NCI-H1436 (cell line): ENCODE measurements around the gene SLC22A31.
"Not testable (repeated sequence)": the region's sequence is repeated elsewhere in the genome, so short reads cannot be mapped to it uniquely, and the experiment has no call there.

ENCODE experiments used
- DNase-seq: peaks from one replicate; lab custom pipeline; 2025; lab: John Stamatoyannopoulos, UW

The SLC22A31 gene

DNA sequence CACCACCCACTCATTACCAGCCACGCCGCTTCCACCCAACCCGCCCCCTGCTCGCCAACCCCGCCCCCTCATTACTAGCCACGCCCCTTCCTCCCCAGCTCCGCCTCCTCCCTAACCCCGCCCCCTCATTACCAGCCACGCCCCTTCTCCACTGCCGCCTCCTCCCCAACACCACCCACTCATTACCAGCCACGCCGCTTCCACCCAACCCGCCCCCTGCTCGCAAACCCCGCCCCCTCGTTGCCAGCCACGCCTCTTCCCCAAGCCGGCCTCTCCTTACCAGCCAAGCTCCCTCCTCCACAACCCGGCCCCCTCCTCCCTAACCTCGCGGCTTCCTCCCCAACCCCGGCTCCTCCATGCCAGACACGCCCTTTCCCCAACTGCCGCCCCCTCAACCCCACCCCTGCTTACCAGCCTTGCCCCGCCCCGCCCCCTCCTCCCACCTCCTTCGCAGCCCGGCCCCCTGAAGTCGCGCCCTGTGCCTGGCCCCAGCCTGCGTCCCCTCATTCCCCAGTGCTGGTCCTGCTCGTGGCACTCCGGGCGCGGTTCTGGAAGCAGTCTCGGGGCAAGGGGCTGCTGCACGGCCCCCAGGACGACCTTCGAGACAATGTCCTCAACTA lies 7.3 kb downstream of the SLC22A31 start:
- no peak for DNase-seq

DNA sequence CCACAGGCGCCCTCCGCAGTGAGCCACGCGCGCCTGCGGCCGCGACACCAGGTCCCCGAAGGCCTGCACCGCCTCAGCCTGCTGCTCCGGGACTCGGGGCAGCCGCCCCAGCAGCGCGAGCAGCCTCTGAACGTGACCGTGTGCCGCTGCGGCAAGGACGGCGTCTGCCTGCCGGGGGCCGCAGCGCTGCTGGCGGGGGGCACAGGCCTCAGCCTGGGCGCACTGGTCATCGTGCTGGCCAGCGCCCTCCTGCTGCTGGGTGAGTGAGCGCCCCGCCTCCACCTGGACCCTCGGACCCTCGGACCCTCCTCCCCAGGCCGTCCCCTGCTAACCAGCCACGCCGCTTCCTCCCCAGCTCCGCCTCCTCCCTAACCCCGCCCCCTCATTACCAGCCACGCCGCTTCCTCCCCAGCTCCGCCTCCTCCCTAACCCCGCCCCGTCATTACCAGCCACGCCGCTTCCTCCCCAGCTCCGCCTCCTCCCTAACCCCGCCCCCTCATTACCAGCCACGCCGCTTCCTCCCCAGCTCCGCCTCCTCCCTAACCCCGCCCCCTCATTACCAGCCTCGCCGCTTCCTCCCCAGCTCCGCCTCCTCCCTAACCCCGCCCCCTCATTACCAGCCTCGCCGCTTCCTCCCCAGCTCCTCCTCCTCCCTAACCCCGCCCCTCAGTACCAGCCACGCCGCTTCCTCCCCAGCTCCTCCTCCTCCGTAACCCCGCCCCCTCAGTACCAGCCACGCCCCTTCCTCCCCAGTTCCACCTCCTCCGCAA lies 8.0 kb downstream of the SLC22A31 start:
- not testable (repeated sequence) for DNase-seq

DNA sequence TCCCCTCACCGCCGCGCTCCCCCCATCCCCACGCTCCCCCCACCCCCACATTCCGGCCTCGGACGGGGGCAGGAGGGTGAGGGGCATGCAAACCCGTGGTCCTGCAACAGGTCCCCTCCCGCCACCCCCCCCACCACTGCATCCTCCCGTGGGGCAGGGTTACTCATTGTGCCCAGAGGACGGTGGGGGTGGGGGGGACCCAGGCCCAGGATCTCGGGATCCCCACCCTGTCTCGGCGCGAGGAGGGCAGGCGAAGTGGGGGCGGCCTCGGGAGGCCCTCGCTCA lies 8.5 kb downstream of the SLC22A31 start:
- DNase-seq, result no peak

DNA sequence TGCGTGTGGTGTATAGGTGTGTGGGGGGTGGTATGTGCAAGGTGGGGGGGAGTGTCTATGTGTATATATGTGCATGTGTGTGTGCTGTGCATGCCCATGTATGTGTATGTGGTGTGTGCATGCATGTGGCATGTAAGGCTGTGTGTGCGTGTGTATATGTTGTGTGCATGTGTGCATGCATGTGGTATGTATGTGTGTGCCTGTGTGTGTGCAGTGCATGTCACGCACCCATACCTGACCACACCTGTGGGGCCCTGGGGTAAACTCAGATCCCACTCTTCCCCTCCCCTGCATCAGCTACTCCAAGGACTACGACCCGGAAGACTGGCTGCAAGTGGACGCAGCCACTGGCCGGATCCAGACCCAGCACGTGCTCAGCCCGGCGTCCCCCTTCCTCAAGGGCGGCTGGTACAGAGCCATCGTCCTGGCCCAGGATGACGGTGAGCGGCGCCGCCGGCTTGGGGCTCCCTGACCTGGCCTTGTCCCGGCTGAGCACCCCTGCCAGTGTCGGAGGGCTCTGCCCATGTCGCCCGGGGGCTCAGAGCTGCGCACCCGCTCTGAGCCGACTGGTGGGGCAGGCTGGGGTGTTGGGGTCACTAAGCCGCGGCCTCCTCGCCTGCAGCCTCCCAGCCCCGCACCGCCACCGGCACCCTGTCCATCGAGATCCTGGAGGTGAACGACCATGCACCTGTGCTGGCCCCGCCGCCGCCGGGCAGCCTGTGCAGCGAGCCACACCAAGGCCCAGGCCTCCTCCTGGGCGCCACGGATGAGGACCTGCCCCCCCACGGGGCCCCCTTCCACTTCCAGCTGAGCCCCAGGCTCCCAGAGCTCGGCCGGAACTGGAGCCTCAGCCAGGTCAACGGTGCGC lies 9.1 kb downstream of the SLC22A31 start:
- DNase-seq, result no peak

DNA sequence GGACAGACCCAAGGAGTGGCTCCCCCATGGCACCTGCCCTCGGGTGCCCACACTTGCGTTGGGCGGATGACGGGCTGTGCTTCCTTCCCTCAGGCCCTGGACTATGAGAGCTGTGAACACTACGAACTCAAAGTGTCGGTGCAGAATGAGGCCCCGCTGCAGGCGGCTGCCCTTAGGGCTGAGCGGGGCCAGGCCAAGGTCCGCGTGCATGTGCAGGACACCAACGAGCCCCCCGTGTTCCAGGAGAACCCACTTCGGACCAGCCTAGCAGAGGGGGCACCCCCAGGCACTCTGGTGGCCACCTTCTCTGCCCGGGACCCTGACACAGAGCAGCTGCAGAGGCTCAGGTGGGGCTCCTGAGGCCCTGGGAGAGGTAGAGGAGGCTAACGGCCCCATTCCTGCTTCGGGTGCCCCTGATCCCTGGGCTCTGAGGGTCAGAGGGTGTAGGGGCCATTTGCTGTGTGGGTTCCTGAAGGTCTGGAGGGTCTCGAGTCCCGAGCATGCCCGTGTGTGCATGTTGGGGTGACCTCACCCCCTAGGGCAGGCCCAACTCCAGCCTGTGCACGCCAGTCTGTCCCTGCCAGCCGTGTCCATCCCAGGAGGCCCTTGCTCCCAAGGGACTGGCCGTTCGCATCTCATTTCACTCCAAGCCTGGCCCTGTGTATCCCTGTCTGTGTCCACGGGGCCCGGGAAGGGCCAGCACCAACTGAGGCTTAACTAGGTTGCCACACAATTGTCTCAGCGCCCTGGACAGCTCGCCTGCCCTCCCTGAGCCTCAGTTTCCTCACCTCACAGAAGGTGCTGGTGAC lies 10.0 kb downstream of the SLC22A31 start:
- DNase-seq, result no peak

DNA sequence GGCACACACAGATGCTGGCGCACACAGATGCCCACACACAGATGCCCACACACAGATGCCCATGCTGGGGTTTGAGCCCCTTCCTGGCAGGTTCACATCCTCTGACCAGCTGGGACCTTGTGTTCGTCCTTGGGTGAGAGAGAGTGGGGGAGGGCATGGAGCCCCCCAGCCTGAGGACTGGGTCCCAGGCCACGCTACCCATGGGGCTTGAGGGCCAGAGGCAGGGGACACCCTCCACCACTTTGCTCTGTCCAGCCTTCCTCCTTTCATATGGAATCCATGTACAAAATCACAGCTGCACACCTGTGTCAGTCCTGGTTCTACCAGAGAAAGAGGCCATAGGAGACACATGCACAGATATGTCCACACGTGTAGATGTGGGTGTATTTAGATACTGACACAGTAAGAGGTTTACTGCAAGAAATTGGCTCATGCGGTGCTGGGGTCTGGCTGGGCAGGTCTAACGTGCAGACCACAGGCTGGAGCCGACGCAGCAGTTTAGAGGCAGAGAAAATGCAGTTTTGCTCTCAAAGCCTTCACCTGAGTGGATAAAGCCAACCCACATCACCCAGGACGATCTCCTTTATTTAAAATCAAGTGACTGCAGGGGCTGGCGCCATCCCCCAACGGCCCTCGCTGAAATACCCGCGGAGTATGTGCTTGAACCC lies 10.8 kb downstream of the SLC22A31 start:
- no peak for DNase-seq

DNA sequence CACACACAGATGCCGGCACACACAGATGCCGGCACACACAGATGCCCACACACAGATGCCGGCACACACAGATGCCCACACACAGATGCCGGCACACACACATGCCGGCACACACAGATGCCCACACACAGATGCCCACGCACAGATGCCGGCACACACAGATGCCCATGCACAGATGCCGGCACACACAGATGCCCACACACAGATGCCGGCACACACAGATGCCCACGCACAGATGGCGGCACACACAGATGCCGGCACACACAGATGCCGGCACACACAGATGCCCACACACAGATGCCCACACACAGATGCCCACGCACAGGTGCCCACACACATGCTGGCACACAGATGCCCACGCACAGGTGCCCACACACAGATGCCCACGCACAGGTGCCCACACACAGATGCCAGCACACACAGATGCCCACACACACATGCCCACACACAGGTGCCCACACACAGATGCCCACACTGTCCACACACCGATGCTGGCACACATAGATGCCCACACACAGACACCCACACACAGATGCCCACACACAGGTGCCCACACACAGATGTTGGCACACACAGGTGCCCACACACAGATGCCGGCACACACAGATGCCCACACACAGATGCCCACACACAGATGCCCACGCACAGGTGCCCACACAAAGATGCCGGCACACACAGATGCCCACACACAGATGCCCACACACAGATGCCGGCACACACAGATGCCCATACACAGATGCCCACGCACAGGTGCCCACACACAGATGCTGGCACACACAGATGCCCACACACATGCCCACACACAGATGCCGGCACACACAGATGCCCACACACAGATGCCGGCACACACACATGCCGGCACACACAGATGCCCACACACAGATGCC lies 11.6 kb downstream of the SLC22A31 start:
- DNase-seq, result not testable (repeated sequence)

DNA sequence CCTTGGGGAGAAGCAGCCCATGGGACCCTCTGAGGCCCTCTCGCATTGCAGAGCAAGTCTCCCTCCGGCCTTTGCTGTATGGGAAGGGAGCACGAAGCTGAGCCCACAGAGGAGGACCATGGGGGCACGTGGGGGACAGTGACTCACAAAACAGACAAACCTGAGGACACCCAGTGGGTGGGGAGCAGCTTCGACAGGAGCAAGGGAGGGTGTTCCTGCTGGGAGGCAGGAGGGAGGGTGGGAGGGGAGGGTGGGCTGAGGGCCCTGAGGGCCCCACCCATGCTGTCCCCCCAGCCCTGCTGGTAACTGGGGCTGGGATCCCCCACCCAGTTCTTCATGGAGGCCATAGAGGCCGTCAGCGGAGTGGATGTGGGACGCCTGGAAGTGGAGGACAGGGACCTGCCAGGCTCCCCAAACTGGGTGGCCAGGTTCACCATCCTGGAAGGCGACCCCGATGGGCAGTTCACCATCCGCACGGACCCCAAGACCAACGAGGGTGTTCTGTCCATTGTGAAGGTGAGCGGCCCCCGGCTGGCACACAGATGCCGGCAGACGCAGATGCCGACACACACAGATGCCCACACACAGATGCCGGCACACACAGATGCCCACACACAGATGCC lies 12.5 kb downstream of the SLC22A31 start:
- no peak for DNase-seq

DNA sequence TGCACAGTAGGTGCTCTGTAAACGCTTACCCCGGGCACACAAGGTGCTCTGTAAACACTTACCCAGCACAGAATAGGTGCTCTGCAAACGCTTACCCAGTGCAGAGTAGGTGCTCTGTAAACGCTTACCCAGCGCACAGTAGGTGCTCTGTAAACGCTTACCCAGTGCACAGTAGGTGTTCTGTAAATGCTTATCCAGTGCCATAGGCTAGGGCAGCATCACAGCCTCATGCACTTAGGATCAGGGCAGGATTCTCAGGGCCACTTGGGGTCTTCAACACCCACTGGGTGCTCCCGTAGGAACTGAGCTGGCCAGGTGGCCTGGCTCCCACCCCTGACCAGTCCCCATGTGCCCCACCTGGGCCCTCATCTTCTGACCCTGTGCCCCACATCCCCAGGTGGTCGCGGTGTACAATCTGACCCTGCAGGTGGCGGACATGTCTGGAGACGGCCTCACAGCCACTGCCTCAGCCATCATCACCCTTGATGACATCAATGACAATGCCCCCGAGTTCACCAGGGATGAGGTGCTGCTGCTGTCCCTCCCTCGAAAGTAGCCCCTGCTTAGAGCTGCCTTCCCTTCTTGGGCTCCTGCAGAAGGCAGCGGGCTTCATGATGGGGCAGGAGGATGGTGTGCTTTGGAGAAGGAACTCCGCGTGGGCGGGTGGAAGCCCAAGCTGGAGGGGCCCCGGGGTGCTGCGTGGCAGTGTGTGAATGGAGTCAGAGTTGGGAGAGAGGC lies 13.1 kb downstream of the SLC22A31 start:
- DNase-seq, result no peak

DNA sequence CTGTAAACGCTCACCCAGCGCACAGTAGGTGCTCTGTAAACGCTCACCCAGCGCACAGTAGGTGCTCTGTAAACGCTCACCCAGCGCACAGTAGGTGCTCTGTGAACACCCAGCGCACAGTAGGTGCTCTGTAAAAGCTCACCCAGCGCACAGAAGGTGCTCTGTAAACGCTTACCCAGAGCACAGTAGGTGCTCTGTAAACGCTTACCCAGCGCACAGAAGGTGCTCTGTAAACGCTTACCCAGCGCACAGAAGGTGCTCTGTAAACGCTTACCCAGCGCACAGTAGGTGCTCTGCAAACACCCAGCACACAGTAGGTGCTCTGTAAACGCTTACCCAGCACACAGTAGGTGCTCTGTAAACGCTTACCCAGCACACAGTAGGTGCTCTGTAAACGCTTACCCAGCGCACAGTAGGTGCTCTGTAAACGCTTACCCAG lies 13.7 kb downstream of the SLC22A31 start:
- DNase-seq, result not testable (repeated sequence)

DNA sequence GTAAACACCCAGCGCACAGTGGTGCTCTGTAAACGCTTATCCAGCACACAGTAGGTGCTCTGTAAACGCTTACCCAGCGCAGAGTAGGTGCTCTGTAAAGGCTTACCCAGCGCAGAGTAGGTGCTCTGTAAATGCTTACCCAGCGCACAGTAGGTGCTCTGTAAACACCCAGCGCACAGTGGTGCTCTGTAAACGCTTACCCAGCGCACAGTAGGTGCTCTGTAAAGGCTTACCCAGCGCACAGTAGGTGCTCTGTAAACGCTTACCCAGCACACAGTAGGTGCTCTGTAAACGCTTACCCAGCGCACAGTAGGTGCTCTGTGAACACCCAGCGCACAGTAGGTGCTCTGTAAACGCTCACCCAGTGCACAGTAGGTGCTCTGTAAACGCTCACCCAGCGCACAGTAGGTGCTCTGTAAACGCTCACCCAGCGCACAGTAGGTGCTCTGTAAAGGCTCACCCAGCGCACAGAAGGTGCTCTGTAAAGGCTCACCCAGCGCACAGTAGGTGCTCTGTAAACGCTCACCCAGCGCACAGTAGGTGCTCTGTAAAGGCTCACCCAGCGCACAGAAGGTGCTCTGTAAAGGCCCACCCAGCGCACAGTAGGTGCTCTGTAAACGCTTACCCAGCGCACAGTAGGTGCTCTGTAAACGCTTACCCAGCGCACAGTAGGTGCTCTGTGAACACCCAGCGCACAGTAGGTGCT lies 14.3 kb downstream of the SLC22A31 start:
- not testable (repeated sequence) for DNase-seq

DNA sequence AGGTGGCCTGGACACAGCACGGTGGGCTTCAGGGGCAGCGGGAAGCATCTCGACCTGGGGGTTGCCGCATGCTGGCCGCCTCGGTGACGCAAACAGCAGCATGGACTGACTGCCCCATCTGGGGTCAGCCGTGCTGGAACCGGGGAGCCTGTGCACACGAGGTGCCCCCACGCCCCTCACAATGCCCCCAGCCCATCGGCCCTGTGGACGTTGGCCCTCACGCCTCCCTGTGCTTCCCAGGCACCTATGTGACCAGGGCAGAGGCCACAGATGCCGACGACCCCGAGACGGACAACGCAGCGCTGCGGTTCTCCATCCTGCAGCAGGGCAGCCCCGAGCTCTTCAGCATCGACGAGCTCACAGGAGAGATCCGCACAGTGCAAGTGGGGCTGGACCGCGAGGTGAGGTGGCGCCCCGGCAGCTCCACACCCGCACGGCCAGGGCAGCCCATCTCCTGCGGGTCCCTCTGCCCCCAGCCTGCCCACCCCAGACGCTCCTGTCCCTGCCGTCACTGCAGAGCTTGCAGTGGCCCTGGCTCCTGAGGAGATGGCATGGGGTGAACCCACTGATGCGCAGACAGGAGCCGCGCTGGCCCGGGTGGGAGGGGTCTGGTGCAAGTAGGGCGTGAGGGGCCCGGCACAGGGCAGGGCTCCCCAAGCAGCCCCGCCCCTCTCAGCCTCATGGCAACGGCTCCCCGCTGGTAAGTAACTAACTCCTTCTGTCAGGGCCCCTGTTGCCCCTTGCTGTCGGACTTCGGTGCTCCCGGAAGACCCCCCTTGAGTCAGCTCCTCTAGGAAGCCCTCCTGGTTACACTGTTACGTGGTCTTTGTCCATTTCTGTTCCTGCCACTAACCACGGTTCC lies 15.2 kb downstream of the SLC22A31 start:
- no peak for DNase-seq

DNA sequence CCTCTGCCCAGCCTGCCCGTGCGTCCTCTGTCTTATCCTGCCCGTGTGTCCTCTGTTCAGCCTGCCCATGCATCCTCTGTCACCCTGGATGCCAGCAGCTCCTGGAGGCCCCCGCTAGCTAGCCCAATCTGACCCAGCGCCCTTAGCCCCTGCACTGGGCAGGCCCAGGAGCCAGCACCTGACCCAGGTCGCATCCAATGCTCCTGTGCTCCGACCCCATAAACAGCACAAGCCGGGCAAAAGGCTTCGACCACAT lies 15.7 kb downstream of the SLC22A31 start:
- no peak for DNase-seq

DNA sequence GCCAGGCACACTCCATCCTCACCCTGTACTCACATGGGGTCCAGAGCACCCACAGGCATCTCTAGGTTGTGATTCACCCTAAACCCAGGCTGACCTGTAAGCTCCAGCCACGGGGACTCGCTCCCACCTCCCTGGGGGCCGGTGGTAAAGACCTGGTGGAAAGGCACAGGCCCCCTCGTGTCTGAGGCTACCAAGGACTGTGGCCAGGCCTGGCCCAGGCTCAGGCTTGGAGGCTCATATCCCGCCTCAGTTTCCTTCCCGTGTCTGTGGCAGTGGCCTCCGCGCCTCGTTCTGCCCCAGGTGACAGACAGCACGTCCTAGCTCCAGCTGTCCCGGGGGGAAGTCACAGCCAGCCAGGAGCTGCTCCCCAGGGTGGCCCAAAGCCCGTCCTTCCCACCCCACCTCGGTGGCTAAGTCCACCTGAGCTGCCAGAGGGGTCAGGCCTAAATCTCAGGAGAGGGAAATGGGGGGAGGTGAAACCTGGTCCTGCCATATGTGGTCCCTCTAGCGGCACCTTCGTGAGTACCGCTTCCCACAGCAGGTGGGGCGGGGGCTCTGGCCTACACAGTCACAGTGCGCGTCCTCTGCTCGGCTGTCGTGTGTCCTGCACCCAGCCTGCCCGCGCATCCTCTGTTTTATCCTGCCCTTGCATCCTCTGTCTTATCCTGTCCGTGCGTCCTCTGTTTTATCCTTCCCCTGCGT lies 16.2 kb downstream of the SLC22A31 start:
- no peak for DNase-seq

DNA sequence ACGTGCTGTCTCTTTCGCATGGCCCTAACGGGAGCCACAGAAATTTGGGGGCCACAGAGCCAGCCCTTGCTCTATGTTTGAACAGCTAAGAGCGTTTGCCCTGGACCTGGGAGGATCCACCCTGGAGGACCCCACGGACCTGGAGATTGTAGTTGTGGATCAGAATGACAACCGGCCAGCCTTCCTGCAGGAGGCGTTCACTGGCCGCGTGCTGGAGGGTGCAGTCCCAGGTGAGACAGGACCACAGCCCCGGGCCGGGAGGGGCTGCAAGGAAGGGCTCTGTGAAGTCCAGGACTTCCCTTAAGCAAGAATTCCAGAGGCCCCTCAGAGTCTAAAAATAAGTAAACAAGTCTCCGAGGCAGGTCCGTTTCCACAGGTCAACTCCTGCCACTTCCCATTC lies 16.9 kb downstream of the SLC22A31 start:
- DNase-seq, result no peak

DNA sequence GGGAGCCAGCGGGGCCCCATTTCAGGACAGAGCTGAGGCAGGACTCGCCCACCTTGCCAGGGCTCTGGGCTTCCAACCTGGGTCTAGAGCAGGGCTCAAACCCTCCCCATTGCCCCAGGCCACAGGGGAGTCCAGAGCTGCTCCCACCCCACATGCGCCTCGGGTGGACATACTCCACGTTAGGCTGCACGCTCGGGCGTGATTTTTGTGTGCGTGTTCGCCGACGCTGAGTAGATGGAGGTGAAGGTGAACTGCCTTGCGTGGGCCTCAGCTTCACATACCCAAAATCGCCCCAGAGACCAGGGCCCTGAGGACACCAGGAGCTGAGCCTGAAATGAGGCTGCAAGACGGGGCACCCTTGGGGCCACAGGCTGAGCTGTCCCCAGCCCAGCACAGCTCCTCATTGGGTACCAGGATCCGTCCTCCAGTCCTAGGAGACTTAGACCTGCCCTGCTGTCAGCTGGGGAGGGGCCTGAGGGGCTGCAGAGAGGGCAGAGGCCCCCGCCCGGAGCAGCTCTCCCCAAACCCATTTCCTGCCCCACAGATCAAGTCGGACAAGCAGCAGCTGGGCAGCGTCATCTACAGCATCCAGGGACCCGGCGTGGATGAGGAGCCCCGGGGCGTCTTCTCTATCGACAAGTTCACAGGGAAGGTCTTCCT lies 20.6 kb downstream of the SLC22A31 start:
- no peak for DNase-seq

DNA sequence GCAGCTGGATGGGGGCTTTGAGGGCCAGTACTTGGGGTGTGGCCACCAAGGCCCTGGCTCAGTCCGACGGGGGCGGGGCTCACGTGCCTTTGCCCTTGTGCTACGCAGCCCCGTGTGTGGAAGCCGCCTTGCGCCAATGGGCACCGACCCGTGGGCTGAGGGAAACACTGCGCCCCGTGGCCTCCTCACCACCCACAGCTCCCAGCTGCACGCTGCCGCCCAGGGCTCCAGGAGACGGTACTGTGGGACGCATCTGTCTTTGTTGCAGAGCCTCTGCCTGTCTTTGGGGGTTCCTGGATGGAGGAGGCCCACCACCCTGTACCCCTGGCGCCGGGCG lies 21.2 kb downstream of the SLC22A31 start:
- DNase-seq, result no peak
